T-helper 1 cell treated with Interleukin-12 subunit alpha and Interleukin-12 subunit beta and Interleukin-4 antibody, amounts not matched to agents 30 μg/mL and 1 μg/mL, for 36 hours (primary cell): Measurements from ENCODE around the gene TEX51.

Experiments
- H3K27ac Mint-ChIP-seq: one replicate; pipeline ENCODE4 v1.8.0; 2021; ENCODE audit warnings: mild to moderate bottlenecking, mixed read lengths
- H3K27me3 Mint-ChIP-seq: one replicate; pipeline ENCODE4 v1.8.0; 2021; ENCODE audit warnings: low read depth, mixed read lengths
- H3K36me3 Mint-ChIP-seq: one replicate; pipeline ENCODE4 v1.8.0; 2021; ENCODE audit warnings: low read depth, mixed read lengths
- H3K4me1 Mint-ChIP-seq: one replicate; pipeline ENCODE4 v1.8.0; 2021; ENCODE audit warnings: low read depth, mixed read lengths
- H3K4me3 Mint-ChIP-seq: one replicate; pipeline ENCODE4 v1.8.0; 2021; ENCODE audit warnings: mild to moderate bottlenecking, moderate library complexity, mixed read lengths
- H3K9me3 Mint-ChIP-seq: one replicate; pipeline ENCODE4 v1.8.0; 2021; ENCODE audit warnings: mixed read lengths

Gene TEX51

DNA sequence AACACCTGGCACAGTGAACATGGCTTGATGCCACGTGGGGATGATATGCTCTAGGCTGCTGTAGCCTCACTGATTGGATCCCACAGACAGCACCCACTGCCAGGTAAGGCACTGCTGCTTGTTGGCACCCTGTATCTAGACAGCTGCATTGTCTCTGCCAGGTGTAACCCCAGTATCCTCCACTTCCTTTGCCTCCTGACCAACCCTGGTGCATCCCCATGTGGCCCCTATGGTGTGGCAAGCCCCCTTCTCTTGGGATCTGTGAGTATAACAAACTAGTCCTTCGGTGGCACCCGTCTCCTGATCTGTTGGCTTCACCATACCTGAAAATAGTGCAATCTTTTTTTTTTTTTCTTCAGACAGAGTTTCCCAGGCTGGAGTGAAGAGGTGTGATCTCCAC lies 11.1 kb downstream of the TEX51 start:
- H3K27me3 Mint-ChIP-seq = no peaks in the 10 kb centered on the region
- H3K27ac Mint-ChIP-seq = no peak overlapping the region
- H3K4me1 Mint-ChIP-seq = no peaks in the 10 kb centered on the region
- H3K36me3 Mint-ChIP-seq = no peaks in the 10 kb centered on the region
- H3K9me3 Mint-ChIP-seq = no peaks in the 10 kb centered on the region
- H3K4me3 Mint-ChIP-seq = no peak overlapping the region

- Mint-ChIP-seq H3K27ac (no peak overlapping the region), H3K36me3 (no peaks in the 10 kb centered on the region), H3K4me1 (no peaks in the 10 kb centered on the region), H3K4me3 (no peak overlapping the region), H3K9me3 (no peaks in the 10 kb centered on the region), H3K27me3 (no peaks in the 10 kb centered on the region)
Measured at GRCh38 chr2:126910637-126911036, 11.9 kb downstream of the TEX51 start.

GRCh38 chr2:126911111-126911796 lies 12.6 kb downstream of the TEX51 start:
- Mint-ChIP-seq H3K4me1 (no peaks in the 10 kb centered on the region), H3K36me3 (no peaks in the 10 kb centered on the region), H3K27ac (no peak overlapping the region), H3K27me3 (no peaks in the 10 kb centered on the region), H3K9me3 (no peaks in the 10 kb centered on the region), H3K4me3 (no peak overlapping the region)

- no peak overlapping the region for H3K4me3 Mint-ChIP-seq
- no peaks in the 10 kb centered on the region for H3K4me1 Mint-ChIP-seq
- no peaks in the 10 kb centered on the region for H3K36me3 Mint-ChIP-seq
- H3K27me3 Mint-ChIP-seq = no peaks in the 10 kb centered on the region
- no peak overlapping the region for H3K27ac Mint-ChIP-seq
- H3K9me3 Mint-ChIP-seq = no peaks in the 10 kb centered on the region
Measured at GRCh38 chr2:126912201-126912600, 13.5 kb downstream of the TEX51 start.

- no peak overlapping the region for H3K27ac Mint-ChIP-seq
- no peaks in the 10 kb centered on the region for H3K9me3 Mint-ChIP-seq
- H3K4me3 Mint-ChIP-seq = no peak overlapping the region
- H3K36me3 Mint-ChIP-seq = no peaks in the 10 kb centered on the region
- no peaks in the 10 kb centered on the region for H3K27me3 Mint-ChIP-seq
- no peaks in the 10 kb centered on the region for H3K4me1 Mint-ChIP-seq
Measured at GRCh38 chr2:126913329-126913728, 14.6 kb downstream of the TEX51 start.

DNA sequence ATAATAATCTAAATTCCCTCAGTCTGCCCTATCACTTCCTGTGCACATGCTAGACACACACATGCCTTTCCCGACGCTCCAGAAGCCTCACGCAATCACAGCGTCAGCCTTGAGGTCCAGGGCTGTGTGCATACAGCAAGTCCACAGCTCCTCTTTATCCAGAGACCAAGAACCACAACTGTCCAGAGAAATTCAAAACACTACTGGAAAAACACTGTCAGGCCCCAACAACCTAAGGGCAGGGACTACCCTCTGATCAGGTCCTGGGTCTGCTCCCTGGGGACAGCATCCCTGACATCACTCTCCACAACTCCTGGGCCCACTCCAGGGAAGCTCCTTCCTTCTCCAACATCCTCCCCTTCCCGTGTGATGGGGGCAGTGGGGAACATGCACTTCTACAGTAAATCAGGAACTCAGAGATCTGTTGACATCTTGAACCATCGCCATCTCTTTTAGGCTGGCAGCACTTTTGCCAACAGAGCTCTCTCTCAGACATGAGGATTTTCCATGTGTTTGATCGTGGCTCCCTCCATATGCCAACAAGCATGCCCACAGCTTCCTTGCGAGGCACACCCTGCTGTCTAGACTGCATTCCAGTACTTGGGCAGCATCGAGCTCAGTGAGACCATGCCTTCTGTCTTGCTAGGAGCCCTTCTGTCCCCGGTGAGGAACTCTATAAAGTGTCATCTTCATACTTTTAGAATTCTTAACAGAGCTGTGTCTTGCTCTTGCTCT lies 15.4 kb downstream of the TEX51 start:
- no peaks in the 10 kb centered on the region for H3K36me3 Mint-ChIP-seq
- no peak overlapping the region for H3K27ac Mint-ChIP-seq
- H3K4me1 Mint-ChIP-seq = no peaks in the 10 kb centered on the region
- H3K27me3 Mint-ChIP-seq = no peaks in the 10 kb centered on the region
- H3K9me3 Mint-ChIP-seq = no peaks in the 10 kb centered on the region
- H3K4me3 Mint-ChIP-seq = no peak overlapping the region

GRCh38 chr2:126914811-126915500 lies 16.3 kb downstream of the TEX51 start:
- Mint-ChIP-seq H3K27ac (no peak overlapping the region), H3K9me3 (no peaks in the 10 kb centered on the region), H3K27me3 (no peaks in the 10 kb centered on the region), H3K4me1 (no peaks in the 10 kb centered on the region), H3K36me3 (no peaks in the 10 kb centered on the region), H3K4me3 (no peak overlapping the region)

- Mint-ChIP-seq H3K9me3 (no peaks in the 10 kb centered on the region), H3K4me3 (no peak overlapping the region), H3K27ac (no peak overlapping the region), H3K36me3 (no peaks in the 10 kb centered on the region), H3K4me1 (no peaks in the 10 kb centered on the region), H3K27me3 (no peaks in the 10 kb centered on the region)
Measured at GRCh38 chr2:126915903-126916302, 17.2 kb downstream of the TEX51 start.

- H3K4me3 Mint-ChIP-seq = no peak overlapping the region
- no peak overlapping the region for H3K27ac Mint-ChIP-seq
- H3K9me3 Mint-ChIP-seq = no peaks in the 10 kb centered on the region
- no peaks in the 10 kb centered on the region for H3K4me1 Mint-ChIP-seq
- H3K27me3 Mint-ChIP-seq = no peaks in the 10 kb centered on the region
- H3K36me3 Mint-ChIP-seq = no peaks in the 10 kb centered on the region
Measured at GRCh38 chr2:126916744-126917143, 18.1 kb downstream of the TEX51 start.

GRCh38 chr2:126921066-126921465 lies 22.4 kb downstream of the TEX51 start:
- no peaks in the 10 kb centered on the region for H3K36me3 Mint-ChIP-seq
- H3K4me1 Mint-ChIP-seq = no peaks in the 10 kb centered on the region
- no peak overlapping the region for H3K27ac Mint-ChIP-seq
- peaks cover 5% of the 10 kb centered on the region for H3K27me3 Mint-ChIP-seq
- H3K9me3 Mint-ChIP-seq = no peaks in the 10 kb centered on the region
- H3K4me3 Mint-ChIP-seq = no peak overlapping the region

GRCh38 chr2:126930970-126931590 lies 32.4 kb downstream of the TEX51 start:
- no peaks in the 10 kb centered on the region for H3K4me1 Mint-ChIP-seq
- H3K36me3 Mint-ChIP-seq = no peaks in the 10 kb centered on the region
- H3K9me3 Mint-ChIP-seq = no peaks in the 10 kb centered on the region
- no peak overlapping the region for H3K4me3 Mint-ChIP-seq
- H3K27me3 Mint-ChIP-seq = peaks cover 5% of the 10 kb centered on the region
- no peak overlapping the region for H3K27ac Mint-ChIP-seq

- H3K36me3 Mint-ChIP-seq = no peaks in the 10 kb centered on the region
- H3K4me1 Mint-ChIP-seq = no peaks in the 10 kb centered on the region
- H3K4me3 Mint-ChIP-seq = no peak overlapping the region
- no peak overlapping the region for H3K27ac Mint-ChIP-seq
- peaks cover 5% of the 10 kb centered on the region for H3K27me3 Mint-ChIP-seq
- no peaks in the 10 kb centered on the region for H3K9me3 Mint-ChIP-seq
Measured at GRCh38 chr2:126932529-126932928, 33.8 kb downstream of the TEX51 start.

DNA sequence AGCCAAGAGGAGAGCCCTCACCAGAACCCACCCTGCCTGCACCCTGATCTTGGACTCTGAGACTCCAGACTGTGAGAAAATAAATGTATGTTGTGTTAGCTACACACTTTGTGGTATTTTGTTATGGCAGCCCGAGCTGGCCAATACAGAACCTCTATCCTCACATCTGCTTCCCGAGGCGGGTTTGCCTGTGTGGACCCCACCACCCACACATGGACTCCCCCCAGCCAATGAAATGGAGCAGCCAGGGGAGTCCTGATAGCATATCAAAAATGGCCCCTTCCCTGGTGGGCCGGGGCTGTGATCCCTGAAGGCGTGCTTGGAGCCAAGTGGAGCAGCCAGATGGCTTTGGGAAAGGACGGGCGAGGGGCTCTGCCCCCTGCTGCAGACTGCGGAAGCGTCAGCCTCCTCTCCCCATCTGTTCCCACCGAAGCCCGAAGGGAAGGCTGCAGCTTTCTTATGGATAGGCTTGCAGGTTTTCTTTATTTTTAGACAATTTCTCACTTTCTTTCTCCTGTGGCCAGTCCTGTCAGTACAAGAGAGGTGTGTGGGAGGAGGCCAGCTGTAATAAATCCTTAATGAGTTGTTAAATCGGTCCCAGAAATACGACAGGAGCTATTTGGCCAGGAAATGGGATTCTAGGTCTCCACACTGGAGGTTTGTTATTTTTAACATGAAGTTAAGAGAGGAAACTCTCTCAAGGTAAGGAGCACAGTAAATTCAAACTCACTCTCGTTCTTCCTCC lies 34.4 kb downstream of the TEX51 start:
- H3K4me3 Mint-ChIP-seq = no peak overlapping the region
- no peaks in the 10 kb centered on the region for H3K36me3 Mint-ChIP-seq
- H3K27ac Mint-ChIP-seq = no peak overlapping the region
- peaks cover 5% of the 10 kb centered on the region for H3K27me3 Mint-ChIP-seq
- H3K4me1 Mint-ChIP-seq = no peaks in the 10 kb centered on the region
- H3K9me3 Mint-ChIP-seq = no peaks in the 10 kb centered on the region

- Mint-ChIP-seq H3K27ac (no peak overlapping the region), H3K36me3 (no peaks in the 10 kb centered on the region), H3K9me3 (no peaks in the 10 kb centered on the region), H3K4me3 (no peak overlapping the region), H3K27me3 (peaks cover 5% of the 10 kb centered on the region), H3K4me1 (no peaks in the 10 kb centered on the region)
Measured at GRCh38 chr2:126933711-126934091, 35.0 kb downstream of the TEX51 start.
